ENCODE measurements around the gene ZNF672.

Gene ZNF672

DNA sequence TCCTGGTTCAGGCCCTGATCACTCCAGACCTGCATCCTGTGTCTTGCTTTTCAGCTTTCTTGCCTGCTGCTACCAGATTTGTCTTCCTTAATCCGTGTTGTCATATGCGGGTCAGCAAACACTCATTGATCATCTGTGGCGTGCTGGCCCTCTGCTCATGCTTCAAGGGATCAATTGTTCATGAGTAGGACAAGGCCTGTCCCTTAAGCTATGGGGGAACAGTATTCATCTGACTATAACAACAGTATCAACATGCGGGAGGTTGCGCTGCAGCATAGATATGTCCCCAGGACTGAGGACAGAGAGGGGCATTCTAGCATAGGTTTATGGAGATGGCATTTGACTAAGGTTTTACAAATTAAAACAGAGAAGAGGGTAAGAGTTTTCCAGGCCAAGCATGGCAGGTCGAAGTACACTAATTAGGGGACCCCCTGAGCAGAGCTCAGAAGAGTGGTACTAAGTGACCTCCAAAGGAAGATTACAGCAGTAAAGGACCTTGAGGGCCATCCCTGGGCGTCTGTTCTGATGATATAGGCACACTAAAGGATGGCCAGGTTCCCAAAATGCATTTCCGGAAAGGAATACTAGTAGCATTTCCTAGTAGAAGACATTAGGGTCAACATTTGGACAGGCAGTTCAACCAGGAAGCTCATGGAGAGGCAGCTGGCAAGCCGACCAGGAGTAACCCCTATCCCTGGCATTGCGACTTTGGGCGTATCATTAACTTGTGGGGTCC lies 811 bp upstream of the ZNF672 start:
- no peak for DNase-seq (ENCODE audit: low spot score)

DNA sequence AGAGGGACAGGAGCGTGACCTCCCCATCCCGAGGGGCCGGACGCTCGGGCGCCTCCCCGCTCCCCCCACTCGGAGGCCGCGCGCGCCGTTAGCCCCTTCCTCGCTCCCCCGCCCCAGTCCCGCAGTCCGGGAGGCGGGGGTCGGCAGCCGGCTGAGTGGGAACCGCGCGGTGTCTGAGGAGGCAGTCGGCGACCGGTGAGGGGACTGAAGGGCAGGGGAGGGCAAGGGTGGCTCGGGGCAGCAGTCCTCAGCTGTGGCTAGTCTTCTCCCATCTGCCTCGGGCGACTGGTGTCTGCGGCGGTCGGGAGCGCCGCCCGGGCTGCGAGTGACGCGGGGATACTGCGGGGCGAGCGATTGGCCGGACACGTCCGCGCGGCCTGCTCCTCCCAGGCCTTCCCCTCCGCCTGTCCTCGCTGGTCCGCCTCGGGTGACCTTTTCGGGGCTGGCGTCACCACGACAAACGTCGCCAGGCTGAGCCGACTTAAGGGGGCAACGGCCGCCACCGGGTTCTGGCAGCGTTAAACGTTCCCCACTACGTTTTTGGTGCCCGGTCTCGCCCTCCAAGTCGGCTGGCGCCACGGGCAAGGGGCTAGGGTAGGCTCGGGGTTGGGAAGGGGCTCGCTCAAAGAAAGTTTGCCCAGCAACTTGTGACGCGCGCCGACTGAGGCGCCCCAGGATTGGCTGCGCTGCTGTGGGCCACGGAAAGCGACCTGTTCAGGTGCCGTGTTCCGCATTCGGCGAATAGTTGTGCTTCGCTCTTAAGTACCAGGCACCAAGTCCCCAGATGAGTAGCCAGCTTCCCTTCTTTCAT lies 538 bp downstream of the ZNF672 start:
- peak; percentile 88 for DNase-seq (ENCODE audit: low spot score)

DNA sequence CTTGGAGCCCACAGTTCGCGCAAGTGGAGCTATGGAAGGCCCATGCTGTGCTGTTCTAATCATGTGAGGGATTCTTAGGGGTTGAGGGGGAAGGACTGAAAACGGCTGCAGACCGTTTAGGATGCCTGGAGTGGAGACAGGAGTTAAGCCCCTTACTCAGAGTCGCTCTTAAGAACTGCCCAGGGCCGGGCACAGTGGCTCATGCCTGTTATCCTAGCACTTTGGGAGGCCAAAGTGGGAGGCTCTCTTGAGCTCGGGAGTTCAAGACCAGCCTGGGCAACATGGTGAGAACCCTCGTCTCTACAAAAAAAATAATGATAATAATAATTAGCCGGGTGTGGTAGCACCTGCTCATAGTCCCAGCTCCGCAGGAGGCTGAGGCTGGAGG lies 1.1 kb downstream of the ZNF672 start:
- DNase-seq (ENCODE audit: low spot score) = no peak

- DNase-seq (ENCODE audit: low spot score) = no peak
Observed at GRCh38 chr1:248840946-248841345, 2.9 kb downstream of the ZNF672 start.

DNA sequence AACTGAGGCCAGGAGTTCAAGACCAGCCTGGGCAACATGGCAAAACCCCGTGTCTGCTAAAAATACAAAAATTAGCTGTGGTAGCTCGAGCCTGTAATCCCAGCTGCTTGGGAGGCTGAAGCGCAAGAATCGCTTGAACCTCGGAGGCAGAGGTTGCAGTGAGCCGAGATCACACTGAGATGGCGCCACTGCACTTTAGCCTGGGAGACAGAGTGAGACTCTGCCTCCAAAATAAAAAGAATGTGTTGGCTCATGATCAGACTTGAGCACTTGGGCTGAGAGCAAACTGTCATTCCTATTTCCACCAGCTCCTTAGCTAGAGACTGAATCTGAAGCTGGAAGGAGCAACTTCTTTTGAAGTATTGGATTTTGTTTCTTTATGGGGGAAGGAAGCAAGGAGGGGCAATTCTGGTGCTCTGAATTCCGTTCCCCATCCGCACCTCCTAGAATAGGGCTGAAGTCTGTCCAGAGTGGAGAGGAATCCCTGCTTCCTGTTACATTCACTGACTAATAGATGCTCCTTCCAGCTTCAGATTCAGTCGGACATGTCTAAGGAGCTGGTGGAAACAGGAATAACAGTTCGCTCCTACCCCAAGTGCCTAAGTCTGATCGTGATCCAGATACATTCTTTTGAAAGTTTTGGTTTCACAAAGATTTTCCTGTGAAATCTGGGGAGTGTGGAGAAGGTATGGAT lies 3.8 kb downstream of the ZNF672 start:
- no peak for DNase-seq (ENCODE audit: low spot score)

- DNase-seq (ENCODE audit: low spot score) = no peak
Observed at GRCh38 chr1:248842781-248843331, 4.8 kb downstream of the ZNF672 start.

DNA sequence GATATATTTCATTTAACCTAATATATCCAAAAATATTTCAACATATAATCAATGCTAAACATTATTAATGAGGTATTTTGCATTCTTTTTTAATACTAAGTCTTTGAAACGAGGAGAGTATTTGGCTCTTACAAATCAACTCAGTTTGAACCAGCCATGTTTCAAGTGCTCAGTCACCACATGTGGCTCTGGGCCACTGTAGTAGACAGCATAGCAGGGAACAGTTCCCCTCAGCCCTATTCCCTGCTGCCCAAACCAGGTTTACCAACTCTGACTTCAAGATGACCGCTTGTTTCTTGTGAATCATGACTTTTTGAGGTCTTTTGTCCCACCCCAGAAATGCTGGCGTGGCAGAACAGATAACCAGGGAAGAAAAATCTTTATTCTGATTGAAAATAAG lies 5.7 kb downstream of the ZNF672 start:
- DNase-seq (ENCODE audit: low spot score) = no peak

- DNase-seq (ENCODE audit: low spot score) = no peak
Observed at GRCh38 chr1:248844526-248844925, 6.5 kb downstream of the ZNF672 start.

- DNase-seq (ENCODE audit: low spot score) = no peak
Observed at GRCh38 chr1:248847181-248847955, 9.3 kb downstream of the ZNF672 start.

- DNase-seq (ENCODE audit: low spot score) = no peak
Observed at GRCh38 chr1:248847956-248848561, 10.0 kb downstream of the ZNF672 start.

DNA sequence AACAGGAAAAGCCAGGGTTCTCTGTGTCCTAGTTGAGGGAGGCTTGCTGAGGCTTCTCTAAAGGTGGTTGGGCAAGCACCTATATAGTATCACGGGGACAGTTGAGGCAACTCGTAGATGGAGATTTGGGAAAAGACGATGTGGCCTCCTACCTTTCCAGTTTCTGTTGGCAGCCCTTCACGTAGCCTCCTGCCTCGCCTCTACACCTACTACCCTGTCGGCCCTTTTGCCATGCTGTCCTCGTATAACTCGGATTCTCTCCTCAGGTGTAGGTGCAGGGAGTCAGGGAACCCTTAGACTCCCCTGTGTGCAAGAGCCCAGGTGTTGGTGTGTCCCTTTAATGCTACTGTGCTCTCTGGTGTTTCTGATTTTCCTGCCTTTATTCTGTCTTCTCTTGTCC lies 10.6 kb downstream of the ZNF672 start:
- no peak for DNase-seq (ENCODE audit: low spot score)

- no peak for DNase-seq (ENCODE audit: low spot score)
Observed at GRCh38 chr1:248849152-248849551, 11.1 kb downstream of the ZNF672 start.

GRCh38 chr1:248849637-248850036 lies 11.6 kb downstream of the ZNF672 start:
- no peak for DNase-seq (ENCODE audit: low spot score)

DNA sequence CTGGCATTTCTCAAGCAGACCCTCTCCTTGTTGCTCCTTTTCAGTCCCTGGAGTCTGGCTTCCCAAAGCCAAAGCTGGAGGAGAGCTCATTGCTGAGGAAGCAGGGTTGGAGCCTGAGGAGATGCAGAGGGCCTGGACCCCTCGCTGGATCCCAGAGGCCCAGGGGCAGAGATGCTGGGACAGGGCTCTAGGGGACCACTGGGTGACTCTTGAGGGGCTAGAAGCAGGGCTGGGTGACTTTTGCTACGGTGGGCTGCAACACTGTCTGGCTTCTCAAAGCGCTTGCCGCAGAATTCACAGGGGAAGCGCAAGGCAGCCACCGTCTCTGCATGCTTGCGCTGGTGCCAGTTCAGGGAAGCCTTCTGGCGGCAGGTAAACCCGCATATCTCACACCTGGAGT lies 12.1 kb downstream of the ZNF672 start:
- no peak for DNase-seq (ENCODE audit: low spot score)

DNA sequence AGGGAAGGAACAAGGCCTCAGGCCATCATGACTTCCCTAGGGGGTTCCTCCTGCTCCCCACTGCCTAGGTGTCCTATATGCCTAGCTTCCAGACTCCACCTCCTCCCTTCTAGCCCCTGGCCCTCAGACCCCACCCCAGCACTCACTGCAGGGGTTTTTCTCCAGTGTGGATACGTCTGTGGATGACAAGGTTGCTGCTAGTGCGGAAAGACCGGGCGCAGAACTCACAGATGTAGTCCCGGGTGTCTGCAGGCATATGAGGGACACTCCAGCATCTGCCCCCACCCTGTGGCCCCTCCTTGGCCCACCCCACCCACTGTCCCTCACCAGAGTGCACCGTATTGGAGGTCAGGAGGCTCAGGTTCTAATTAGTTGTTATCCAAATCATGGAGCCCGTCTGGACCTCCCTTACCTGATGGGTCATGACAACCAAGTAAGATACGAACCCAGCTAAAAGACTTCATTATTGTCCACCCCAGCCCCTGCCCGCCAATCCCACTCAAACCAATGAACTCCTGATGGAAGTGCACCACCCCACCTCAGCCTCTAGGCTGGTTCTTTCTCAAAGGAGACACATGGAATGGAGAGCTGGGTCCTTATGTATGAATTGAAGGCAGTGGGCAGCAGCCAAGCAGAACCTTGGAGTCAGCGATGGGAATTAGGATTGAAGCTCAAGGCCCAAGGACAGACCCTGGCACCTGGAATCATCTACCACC lies 12.7 kb downstream of the ZNF672 start:
- no peak for DNase-seq (ENCODE audit: low spot score)

DNA sequence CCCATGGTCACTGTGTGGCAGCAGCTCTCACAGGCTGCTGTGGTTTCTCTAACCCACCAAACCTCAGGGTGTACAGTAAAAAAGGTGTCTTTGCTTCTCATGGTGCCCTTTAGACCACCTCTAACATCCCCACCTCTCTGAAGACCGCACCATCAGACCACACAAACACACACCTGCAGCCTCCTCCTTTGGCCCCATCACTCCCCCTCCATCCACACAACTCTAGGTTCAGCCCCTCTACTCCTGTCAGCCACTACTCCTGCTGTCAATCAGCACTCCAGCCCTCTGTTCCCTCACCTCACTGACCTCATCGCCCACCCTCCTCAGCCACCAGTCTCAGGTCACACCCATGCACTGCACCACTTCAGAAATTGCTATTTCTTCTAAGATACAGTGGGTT lies 13.4 kb downstream of the ZNF672 start:
- no peak for DNase-seq (ENCODE audit: low spot score)

GRCh38 chr1:248852481-248853405 lies 14.7 kb downstream of the ZNF672 start:
- DNase-seq (ENCODE audit: low spot score) = no peak

GRCh38 chr1:248853663-248854375 lies 15.8 kb downstream of the ZNF672 start:
- DNase-seq (ENCODE audit: low spot score) = no peak

DNA sequence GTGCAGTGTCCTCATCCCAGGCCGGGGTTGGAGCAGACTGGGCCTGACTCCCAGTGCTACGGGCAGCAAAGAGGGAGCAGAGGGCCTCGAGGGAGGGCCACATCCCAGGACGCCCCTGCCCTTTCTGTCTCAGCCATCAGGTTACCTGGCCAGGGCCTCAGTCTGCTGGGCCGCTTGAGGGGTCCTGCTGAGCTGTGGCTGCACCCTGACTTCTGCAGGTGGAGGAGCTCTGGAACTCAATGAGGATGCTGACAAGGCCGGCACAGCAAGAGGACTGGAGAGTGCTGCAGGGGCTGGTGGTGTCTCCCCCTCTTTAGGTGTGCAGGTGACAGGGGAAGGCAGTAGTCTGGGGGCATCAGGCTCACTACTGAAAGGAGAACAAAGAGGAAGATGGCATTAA lies 17.6 kb downstream of the ZNF672 start:
- no peak for DNase-seq (ENCODE audit: low spot score)
